AG10803 (cell line): ENCODE measurements around the gene DUOXA1.
"Not testable (repeated sequence)": the region's sequence is repeated elsewhere in the genome, so short reads cannot be mapped to it uniquely, and the experiment has no call there.

Experiments used
- DNase-seq: peaks from one replicate; pipeline ENCODE4 v3.0.0; 2010; ENCODE audit warnings: low read depth
- H3K4me3 ChIP-seq: 2 replicates; pipeline ENCODE4 v1.5.1; 2011; ENCODE audit warnings: mild to moderate bottlenecking, low read length, control low read depth
- TF ChIP-seq, protein P1 (sequence below): conservative IDR thresholded peaks from 2 replicates; pipeline ENCODE4 v1.5.1; 2011; ENCODE audit warnings: mild to moderate bottlenecking, low read length, control low read depth, inconsistent platforms

The DUOXA1 gene

DNA sequence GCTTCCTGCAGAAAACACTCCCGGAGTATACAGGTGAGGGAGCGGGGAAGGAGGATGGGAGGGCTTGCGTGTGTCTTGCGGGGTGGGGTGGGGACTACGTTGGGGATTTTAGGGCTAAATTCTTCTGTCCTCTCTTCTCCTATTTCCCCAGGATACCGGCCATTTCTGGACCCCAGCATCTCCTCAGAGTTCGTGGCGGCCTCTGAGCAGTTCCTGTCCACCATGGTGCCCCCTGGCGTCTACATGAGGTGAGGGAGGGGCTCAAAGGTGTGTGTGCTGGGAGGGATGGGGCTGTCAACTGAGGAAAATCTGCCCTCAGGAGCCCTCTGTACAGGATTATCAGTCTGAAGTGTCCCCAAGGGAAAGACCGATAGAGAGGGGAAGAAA is 6.7 kb upstream of the DUOXA1 start:
- no peak overlapping the region for H3K4me3 ChIP-seq
- TF ChIP-seq, protein P1, sequence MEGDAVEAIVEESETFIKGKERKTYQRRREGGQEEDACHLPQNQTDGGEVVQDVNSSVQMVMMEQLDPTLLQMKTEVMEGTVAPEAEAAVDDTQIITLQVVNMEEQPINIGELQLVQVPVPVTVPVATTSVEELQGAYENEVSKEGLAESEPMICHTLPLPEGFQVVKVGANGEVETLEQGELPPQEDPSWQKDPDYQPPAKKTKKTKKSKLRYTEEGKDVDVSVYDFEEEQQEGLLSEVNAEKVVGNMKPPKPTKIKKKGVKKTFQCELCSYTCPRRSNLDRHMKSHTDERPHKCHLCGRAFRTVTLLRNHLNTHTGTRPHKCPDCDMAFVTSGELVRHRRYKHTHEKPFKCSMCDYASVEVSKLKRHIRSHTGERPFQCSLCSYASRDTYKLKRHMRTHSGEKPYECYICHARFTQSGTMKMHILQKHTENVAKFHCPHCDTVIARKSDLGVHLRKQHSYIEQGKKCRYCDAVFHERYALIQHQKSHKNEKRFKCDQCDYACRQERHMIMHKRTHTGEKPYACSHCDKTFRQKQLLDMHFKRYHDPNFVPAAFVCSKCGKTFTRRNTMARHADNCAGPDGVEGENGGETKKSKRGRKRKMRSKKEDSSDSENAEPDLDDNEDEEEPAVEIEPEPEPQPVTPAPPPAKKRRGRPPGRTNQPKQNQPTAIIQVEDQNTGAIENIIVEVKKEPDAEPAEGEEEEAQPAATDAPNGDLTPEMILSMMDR = no peak
- no peak for DNase-seq

DNA sequence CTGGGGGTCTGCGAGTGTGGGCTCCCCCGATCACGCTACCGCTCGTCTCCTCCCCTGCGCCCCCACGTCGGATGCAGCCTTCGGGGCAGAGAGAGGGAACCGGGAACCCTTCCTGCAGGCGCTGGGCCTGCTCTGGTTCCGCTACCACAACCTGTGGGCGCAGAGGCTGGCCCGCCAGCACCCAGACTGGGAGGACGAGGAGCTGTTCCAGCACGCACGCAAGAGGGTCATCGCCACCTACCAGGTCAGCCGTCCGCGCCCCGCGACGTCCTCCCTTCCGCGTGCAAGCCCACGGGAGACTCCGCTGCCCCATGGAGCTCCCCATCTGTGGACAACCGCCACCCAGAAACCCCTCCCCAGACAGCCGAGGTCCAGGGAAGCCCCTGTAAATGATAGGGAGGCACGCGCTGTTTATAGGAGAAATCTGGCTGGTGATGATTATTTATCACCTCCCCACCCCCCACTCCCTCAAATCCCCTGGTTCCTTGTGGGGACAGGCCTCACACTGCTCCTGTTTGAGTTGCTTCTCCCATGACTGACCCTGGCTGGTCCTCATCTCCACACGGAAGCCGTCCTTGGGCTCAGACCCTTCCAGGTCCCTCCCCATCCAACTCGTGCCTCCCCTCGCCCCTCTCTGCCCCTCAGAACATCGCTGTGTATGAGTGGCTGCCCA is 6.2 kb upstream of the DUOXA1 start:
- not testable (repeated sequence) for H3K4me3 ChIP-seq, DNase-seq

DNA sequence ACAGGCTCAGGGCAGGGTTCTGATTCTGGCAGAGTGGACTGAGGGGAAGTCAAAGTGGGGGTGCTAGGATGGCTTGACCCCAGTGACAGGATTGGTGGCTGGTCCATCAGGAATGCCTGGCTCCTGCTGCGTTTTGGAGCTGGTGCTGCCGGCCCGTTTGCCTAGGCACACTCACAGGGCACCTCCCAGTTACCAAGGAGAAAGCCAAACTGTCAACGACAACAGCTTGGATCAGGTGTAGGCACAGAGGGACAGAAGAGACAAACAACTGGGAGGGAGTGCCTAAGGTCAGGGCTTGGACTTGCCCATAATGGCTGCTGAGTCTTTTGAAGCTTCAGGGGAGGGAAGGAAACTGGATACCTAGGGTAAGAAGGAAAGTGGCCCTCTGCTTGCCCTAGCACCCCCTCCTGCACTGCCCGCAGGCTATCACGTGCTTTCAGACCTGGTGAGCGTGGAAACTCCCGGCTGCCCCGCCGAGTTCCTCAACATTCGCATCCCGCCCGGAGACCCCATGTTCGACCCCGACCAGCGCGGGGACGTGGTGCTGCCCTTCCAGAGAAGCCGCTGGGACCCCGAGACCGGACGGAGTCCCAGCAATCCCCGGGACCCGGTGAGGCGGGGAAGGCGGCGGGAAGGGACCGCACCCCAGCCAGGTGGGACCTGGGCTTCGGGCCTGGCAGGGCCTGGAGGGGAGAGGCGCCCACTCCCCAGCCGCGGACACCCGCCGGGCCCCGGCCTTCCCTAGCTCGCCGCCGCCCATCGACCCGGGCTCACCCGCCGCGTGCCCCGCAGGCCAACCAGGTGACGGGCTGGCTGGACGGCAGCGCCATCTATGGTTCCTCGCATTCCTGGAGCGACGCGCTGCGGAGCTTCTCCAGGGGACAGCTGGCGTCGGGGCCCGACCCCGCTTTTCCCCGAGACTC is 5.3 kb upstream of the DUOXA1 start:
- TF ChIP-seq, protein P1 = no peak
- no peak overlapping the region for H3K4me3 ChIP-seq
- no peak for DNase-seq

DNA sequence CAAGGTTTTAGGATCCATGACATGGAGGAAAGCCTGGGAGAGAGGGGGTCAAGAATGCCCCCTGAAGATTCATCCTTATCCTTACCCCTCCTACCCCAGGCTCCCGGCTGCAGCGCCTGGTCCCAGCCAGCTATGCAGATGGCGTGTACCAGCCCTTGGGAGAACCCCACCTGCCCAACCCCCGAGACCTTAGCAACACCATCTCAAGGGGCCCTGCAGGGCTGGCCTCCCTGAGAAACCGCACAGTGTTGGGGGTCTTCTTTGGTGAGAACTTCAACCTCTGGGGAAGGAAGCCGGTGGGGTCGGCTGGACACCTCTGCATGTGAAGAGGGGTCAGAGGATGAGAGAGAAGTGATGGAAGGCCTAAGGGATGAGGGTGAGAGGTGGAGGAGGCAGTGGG is 4.4 kb upstream of the DUOXA1 start:
- TF ChIP-seq, protein P1 = no peak
- no peak overlapping the region for H3K4me3 ChIP-seq
- DNase-seq = no peak

DNA sequence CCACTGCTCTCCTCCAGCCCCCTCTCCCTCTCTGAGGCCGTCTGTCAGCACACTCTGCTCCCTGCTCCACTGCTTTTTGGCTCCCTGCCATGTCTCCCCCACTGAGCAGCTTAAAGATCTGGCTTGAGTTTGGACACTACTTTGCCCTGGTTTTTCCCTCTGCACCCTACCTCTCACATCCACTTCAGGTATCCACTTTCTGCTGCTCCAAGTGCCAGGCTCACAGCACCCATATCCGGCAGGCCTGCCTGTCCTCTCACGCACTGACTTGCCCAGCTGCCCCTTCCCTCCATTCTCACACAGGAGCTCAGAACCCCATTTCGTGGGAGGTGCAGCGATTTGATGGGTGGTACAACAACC is 3.9 kb upstream of the DUOXA1 start:
- TF ChIP-seq, protein P1 = no peak
- H3K4me3 ChIP-seq = no peak overlapping the region
- DNase-seq = no peak

DNA sequence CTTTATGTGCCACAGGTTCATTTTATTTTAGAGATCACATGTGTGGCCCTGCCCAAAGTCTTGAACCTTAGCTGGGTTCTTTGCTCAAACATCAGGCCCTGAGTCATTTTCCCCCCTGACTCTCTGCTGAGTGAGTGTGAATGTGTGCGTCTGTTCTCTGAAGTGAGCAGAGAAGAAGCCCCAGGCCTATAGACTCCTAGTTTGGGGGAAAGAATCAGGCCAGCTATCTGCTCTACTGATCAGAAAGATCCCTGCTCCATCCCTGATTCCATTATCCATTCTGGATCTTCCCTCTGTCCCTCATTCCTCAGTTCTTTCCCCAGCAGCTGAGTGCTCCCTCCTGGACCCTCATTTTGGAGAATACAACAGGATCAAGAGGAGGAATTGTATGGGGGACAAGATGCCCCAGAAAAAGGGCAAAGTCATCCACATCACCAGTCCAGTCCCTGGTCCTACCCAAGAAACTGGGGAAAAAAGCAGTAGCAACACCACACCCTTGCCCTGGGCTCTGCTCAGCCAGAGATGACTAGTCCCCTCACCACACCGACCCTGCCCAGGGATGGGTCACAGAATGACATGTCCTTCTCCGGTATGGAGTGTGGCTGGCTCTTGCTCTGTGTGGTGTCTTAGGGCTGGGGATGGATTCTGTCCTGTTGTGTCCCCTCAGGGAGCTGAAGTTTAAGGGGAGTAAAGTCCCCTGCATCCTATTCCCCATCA is 3.3 kb upstream of the DUOXA1 start:
- DNase-seq = no peak
- H3K4me3 ChIP-seq = no peak overlapping the region
- TF ChIP-seq, protein P1 = no peak

DNA sequence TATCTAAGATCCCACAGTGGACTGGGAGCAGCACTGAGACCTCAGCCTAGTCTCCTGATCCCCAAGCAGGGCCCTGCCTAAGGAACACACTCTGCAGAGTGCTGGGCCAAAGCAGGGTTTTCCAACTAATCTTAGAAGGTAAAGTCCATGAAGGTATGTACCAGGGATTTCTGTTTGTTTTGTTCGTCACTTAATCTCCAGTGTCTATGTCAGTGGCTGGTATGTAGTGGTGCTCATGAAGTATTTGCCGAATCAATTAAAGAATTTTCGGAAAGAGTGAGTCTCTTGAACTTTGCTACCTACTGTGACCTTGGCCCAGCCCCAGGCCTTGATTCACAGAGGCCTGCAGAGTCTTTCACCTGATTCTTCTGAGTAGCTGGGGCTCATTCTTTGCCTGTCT is 1.8 kb upstream of the DUOXA1 start:
- no peak overlapping the region for H3K4me3 ChIP-seq
- DNase-seq = no peak
- TF ChIP-seq, protein P1 = no peak
